Fibroblast of skin of right biceps (primary cell): Measurements from ENCODE around the gene OGA.
A peak's percentile ranks its signal among the peaks of the same experiment; 100 is the strongest.
"Not testable (repeated sequence)": the region's sequence is repeated elsewhere in the genome, so short reads cannot be mapped to it uniquely, and the experiment has no call there.

ENCODE experiments used
- DNase-seq: peaks from one replicate; pipeline ENCODE4 v3.0.0-alpha.2; 2013

OGA gene

DNA sequence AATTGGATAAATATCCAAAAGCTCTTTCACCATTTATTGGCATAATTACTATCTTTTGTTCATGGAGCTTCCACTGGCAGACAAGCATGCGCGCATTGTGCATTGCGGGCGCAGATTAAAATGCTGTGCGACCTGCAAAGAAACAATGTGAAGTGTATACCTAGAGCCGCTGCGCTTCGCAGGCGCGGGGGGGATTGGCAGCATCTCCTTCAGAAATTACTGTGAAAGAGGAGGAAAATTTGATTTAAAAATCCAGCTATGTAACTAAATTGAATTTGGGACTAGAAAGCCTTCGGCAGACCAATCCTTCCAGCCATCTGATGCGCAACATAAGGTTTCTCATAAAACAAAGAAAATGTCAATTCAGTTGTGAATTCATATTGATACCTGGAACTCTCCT is 24.7 kb downstream of the OGA start:
- DNase-seq: no peak

DNA sequence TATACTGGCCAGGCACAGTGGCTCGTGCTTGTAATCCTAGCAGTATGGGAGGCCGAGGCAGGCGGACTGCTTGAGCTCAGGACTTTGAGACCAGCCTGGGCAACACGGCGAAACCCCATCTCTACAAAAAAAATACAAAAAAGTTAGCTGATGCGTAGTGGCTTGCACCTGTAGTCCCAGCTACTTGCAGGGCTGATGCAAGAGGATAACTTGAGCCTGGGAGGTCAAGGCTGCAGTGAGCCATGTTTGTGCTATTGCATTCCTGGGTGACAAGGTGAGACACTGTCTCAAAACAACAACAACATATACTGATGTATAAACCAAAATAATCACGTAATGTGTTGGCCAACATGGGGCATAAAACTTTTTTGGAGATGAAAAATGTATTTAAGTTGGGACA is 28.6 kb downstream of the OGA start:
- no peak for DNase-seq

DNA sequence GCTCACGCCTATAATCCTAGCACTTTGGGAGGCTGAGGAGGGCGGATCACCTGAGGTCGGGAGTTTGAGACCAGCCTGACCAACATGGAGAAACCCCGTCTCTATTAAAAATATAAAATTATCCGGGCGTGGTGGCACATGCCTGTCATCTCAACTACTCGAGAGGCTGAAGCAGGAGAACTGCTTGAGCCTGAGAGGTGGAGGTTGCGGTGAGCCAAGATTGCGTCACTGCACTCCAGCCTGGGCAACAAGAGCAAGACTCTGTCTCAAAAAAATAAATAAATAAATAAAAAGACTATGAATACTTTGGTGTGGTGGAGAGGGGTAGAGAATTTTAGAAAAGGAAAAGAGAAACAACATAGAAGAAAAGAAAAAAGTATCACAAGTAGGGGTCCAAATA is 29.0 kb downstream of the OGA start:
- not testable (repeated sequence) for DNase-seq

DNA sequence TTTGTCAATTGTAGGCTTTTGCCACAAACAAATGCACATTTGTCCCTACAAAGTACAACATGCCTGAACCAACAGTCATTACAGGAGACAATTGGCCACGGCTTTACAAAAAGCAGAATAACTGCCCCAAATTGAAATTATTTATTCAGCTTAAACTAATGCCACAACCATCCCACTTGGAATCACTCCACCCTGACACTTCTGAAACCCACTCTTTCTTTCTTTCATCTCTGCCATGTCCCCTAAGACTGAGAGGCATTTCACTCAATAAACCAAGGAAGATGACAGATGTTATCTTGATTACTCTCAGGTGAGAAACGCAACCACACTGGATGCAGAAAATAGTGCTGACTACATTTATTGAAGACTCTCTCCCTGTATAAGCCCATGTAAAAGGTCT is 32.4 kb downstream of the OGA start:
- DNase-seq: no peak

- no peak for DNase-seq
Observed at GRCh38 chr10:101784558-101784957, 33.7 kb downstream of the OGA start.

DNA sequence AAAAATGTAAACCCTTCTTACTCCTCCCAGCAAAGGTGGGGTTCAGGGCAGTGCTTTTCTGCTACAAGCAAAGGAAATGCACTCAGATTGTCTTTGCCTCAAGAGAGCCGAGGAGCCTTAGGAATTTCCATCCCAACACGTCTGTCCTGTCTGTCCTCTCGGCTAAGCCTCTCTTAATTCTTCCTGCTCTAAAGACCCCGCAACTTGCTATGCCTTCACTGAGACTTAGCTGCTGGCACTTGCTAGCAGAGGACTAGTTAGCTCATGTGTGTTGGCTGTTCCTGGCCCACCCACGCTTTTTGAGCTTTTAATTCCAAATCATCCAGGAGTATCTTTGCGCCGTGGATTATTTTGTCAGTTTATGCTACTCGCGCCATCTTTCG is 34.5 kb downstream of the OGA start:
- DNase-seq: peak; percentile 13

GRCh38 chr10:101782811-101783735 is 35.2 kb downstream of the OGA start, which contains the start of gene NPM3:
Gene NPM3, minus strand, starts transcription at chr10:101783446. Its CDS starts 56 bp downstream, at chr10:101783390.
- peak; percentile 79 for DNase-seq

DNA sequence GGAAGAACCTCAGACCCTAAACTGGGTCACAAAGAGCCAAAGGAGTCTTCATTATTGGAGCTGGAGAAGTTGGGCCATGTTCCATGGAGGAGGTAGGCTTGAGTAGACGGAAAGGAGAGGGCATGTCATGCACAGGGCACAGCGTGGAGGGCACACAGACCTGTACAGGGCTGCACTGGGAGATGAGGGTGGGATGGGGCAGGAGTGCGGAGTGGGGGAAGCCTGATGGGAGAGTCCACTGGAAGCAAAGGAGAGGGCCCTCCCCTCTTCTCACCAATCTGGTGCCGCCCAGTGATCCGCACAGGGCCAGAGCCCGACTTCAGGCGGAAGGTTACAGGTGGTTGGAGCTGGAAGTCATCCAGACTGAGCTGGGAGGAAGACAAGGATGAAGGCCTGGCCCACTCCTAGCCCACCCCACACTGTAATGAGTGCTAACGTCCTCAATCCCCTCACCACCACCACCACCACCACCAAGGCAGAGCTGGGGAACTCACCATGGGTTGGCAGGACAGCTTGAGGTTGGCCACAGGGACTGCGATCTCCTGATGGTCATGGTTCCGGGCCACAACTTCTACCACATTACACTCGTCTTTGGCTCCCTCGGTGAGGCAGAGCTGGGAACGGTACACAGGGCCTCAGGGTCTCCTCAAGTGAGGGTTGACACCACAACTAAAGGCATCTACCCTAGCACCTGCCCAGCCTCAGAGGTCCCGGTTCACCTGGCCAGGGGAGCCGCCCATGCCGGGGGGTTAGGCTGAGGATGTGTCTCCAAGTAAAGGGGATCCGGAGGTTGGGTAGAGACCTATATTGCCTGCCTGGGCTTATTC is 36.0 kb downstream of the OGA start:
- DNase-seq: no peak

- no peak for DNase-seq
Observed at GRCh38 chr10:101781655-101781983, 36.6 kb downstream of the OGA start.

DNA sequence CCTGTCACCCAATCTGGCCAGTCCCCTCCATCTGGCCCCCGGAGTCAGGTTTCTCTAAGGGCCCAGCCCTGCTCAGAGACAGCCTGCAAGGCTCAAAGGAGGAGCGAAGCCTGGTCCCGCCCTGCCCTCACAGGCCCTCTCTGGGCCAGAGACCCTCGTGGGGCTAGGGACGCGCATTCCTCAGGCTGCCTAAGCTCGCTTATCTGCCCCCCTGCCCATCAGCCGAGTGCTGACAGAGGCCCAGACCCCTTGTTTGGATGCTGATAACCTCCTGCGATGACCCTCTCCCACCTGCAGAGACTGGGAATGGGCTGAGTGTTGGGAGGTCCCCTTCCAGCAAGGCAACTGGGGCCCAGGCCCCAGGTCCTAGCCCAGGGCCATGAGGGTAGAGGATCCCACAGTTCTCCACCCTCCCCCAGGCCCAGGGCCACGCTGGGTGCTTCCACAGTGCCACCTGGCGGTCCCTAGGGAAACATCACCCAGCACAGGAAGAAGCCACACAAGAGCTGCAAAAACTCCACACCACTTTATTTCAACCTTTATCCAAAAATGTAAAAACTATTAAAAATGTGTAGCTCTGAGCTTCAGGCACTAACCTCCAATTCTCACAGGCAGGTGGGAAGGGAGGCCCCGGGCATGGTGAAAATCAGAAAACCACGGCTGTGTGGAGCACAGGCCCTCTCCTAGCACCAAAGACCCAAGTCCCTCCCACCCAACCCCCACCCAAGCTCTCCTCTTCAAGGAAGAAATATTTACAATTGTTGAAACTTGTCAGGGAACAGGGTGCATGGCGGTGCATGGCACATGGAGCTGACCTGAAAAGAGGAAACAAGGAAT is 37.2 kb downstream of the OGA start:
- peak; percentile 64 for DNase-seq

GRCh38 chr10:101780187-101780817 is 37.9 kb downstream of the OGA start:
- DNase-seq: no peak

GRCh38 chr10:101779544-101780186 is 38.6 kb downstream of the OGA start:
- peak; percentile 59 for DNase-seq

DNA sequence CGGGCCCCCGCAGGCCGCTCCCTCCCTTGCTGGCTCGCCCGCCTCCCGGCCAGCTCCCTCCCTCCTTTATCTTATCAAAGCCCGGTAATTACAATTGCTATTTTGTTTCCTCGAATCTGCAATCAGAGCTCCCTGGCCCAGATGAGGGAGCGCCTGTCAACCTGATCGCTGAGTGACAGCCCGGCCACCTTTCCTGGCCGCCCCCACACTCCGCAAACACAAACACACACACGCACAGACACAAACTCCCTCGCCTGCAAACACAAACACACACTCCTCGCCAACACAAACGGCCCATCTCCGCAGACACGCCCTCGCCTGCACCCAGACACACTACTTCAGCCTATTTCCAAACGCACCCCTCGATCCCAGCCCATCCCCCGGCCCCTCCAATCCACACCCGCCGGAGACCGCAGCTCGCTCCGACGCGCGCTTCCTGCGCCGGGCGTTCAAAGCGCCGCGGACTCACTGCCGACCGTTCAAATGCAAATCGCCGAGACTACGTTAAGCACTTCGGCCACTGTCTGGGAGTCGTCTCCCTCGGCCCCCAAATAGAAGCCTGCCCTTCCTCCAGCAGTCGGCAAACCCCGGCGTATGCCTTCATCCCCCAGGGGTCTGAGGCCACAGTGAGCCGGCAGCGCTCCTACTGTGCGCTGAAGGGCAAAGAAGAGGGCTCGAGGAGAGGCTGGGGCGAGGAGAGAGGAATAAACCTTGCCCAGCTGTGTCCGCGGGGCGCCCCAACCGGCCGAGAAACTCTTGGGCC is 39.3 kb downstream of the OGA start:
- peak; percentile 10 for DNase-seq

DNA sequence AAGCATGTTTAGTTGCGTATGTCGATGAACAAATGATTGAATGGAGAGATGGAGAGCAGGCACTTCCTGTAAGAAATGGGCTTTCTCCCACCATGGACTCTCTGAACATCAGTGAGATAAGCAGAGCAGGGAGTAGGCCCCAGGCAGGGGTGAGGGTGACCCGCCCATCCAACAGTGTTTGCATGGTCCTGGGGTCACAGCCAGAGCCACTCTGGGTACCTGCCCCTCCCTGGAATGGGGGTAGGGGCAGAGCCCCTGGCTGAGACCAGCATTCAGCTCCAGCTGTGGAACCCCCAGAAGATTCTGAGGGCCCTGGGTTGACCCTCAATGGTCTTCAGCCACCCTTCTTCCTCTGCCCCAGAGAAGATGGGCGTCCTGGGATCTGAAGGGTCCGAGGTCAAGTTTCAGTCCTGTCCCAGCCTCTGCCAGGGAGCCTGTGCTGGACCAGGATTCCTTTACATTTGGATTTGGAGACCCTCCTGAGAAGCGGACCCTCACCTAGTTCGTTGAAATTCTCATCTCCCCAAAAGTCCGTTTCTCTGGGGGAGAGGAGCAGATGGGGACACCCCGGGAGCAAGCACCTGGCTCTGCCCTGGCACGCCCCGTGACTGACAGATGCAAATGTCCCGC is 40.0 kb downstream of the OGA start:
- DNase-seq: no peak

- DNase-seq: no peak
Observed at GRCh38 chr10:101777619-101778145, 40.6 kb downstream of the OGA start.

GRCh38 chr10:101776161-101776817 is 42.0 kb downstream of the OGA start:
- no peak for DNase-seq

- DNase-seq: no peak
Observed at GRCh38 chr10:101775273-101776160, 42.7 kb downstream of the OGA start, which contains the start of gene FGF8. Gene FGF8, minus strand, starts transcription at chr10:101776114. Its CDS starts 214 bp downstream, at chr10:101775900.

- DNase-seq: no peak
Observed at GRCh38 chr10:101774589-101775272, 43.5 kb downstream of the OGA start.
